GM12865 (cell line): ENCODE results near the gene RMND1.
A peak's percentile ranks its signal among the peaks of the same experiment; 100 is the strongest.
"Not testable (repeated sequence)": the region's sequence is repeated elsewhere in the genome, so short reads cannot be mapped to it uniquely, and the experiment has no call there.

Source experiments
- DNase-seq: peaks from one replicate; pipeline ENCODE4 v3.0.0; 2010; ENCODE audit warnings: low read depth
- H3K4me3 ChIP-seq: 2 replicates; pipeline ENCODE4 v1.5.1; 2011; ENCODE audit warnings: mild to moderate bottlenecking, low read depth, low read length, control low read depth
- TF ChIP-seq, protein P1 (sequence below): IDR thresholded peaks from 2 replicates; pipeline ENCODE4 v1.5.1; 2011; ENCODE audit warnings: low read length, control low read depth, low read depth, inconsistent platforms; ENCODE audit not compliant: insufficient read depth; ENCODE audit errors: missing control alignments

The RMND1 gene

DNA sequence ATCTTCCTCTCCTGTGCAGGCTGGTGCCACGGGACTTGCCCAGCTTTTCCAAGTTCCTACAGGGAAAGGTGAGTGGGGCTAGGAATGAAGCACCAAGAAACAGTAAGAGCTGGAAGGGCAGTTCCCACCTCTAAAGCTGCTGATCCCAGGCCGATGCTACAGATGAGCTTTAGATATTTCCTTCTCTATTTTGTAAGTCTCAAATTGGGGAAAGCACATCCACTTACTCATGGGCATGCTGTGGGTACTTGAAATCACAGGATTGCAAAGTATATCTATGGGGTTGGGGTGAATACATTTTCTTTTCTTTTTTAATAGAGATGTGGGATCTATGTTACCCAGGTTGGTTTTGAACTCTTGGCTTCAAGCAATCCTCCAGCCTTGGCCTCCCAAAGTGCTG lies 63.7 kb downstream of the RMND1 start:
- TF ChIP-seq, protein P1, sequence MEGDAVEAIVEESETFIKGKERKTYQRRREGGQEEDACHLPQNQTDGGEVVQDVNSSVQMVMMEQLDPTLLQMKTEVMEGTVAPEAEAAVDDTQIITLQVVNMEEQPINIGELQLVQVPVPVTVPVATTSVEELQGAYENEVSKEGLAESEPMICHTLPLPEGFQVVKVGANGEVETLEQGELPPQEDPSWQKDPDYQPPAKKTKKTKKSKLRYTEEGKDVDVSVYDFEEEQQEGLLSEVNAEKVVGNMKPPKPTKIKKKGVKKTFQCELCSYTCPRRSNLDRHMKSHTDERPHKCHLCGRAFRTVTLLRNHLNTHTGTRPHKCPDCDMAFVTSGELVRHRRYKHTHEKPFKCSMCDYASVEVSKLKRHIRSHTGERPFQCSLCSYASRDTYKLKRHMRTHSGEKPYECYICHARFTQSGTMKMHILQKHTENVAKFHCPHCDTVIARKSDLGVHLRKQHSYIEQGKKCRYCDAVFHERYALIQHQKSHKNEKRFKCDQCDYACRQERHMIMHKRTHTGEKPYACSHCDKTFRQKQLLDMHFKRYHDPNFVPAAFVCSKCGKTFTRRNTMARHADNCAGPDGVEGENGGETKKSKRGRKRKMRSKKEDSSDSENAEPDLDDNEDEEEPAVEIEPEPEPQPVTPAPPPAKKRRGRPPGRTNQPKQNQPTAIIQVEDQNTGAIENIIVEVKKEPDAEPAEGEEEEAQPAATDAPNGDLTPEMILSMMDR: no peak
- DNase-seq: no peak
- H3K4me3 ChIP-seq: no peak overlapping the region

DNA sequence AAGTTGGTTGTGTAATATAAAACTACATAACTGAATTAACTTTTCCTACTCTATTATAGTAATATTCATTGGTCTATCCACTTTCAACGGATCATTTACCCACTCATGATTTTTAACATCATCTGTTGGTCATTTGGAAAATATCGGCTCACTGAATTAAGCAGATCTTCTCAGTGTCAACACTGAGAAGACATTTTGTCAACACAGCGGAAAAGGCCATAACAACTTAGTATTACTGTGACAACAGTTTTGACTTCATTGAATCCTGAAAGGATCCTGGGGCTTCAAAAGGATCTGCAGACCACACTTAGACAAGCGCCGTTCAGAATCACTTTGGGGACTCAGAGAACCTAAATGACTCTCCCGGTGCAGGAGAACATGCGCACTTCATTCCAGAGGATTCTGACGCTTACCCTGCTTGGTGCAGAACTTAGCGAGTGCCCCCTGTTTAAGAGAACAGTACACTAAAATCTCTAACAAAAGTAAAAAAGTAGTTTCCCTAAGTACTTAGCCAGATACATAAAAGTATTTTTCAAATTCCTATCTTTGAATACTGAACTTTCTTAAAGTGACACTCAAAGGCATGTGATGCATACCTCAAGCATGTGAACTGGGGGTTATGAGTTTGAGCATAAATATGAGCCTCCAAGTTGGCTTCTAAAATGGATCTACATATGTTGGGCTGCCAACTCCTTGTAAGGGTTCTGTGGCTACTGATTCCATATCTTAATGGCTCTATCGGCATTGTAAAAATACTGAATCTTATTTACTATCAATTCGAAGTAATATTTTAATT lies 64.6 kb downstream of the RMND1 start:
- TF ChIP-seq, protein P1: no peak
- DNase-seq: no peak
- no peak overlapping the region for H3K4me3 ChIP-seq

GRCh38 chr6:151385177-151385576 lies 66.7 kb downstream of the RMND1 start:
- H3K4me3 ChIP-seq: peak overlapping the region; percentile 5; the same call in 1 of the 2 replicates
- peak; percentile 65 for DNase-seq
- TF ChIP-seq, protein P1: no peak

DNA sequence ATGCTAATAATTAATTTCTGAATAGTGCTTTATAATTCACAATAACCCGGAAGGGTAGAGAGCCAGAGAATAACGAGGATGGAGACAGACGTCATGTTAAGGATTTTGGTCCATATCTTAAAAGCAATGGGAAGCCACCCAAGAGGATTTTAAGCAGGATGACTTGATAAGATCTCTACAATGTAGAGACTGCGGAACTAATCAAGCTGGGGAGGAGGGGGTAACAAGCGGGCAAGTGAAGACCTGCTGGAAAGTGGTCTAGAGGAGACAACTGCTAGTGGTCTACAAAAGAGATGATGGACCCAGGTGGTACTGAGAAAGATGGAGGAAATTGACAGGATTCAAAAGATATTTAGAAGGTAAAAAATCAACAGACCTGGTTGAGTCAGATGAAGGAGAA lies 67.8 kb downstream of the RMND1 start:
- no peak overlapping the region for H3K4me3 ChIP-seq
- no peak for DNase-seq
- TF ChIP-seq, protein P1: no peak

GRCh38 chr6:151382631-151383030 lies 69.3 kb downstream of the RMND1 start:
- DNase-seq, H3K4me3 ChIP-seq: not testable (repeated sequence)

DNA sequence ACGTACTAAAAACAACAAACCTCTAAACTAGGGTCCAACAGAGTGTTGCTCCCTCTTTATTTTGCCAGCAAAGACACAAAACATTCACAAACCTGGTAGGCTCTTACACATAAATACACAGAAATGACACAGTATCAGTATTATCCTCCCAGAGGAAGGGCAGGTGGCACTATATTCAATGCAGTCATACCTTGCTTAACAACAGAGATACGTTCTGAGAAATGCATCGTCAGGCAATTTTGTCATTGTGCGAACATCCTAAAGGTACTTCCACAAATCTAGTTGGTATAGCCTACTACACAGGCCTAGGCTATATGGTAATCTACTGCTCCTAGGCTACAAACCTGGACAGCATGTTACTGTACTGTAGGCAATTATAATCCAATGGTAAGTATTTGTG lies 70.2 kb downstream of the RMND1 start:
- no peak for DNase-seq
- no peak overlapping the region for H3K4me3 ChIP-seq
- TF ChIP-seq, protein P1: no peak

- H3K4me3 ChIP-seq: no peak overlapping the region
- TF ChIP-seq, protein P1: no peak
- DNase-seq: no peak
These were observed 71.1 kb downstream of the RMND1 start for GRCh38 chr6:151380848-151381205.
